ENCODE data around the gene SUMO1. TPM values are rescaled to one million over a fixed set of nuclear protein-coding genes. Genes with fewer than 3 reads are reported as not detected.

Gene SUMO1
- total RNA-seq, 1 donor from 2014 or later, result 58.9 TPM

Other genes starting within 250 kb of the SUMO1 start
- gene FZD7, start 204.7 kb downstream of the SUMO1 start, total RNA-seq, result 3.0 TPM
- gene KIAA2012, start 165.3 kb downstream of the SUMO1 start, total RNA-seq, result not detected
- 48.4 TPM for gene NOP58, start 27.2 kb upstream of the SUMO1 start, total RNA-seq
- gene BMPR2, start 137.7 kb upstream of the SUMO1 start, total RNA-seq, result 22.7 TPM

Measured in esophagus mucosa (tissue), 1 donor.